GM12864 (cell line): ENCODE results near the gene IGF2BP3.

Experiments
- DNase-seq: peaks from one replicate; pipeline ENCODE4 v3.0.0-alpha.2; 2011; ENCODE audit warnings: low read depth
- H3K4me3 ChIP-seq: 2 replicates; pipeline ENCODE4 v1.5.1; 2011; ENCODE audit warnings: mild to moderate bottlenecking, low read depth, low read length, control low read depth
- TF ChIP-seq, protein P1 (sequence below): IDR thresholded peaks from 2 replicates; pipeline ENCODE4 v1.5.1; 2011; ENCODE audit warnings: low read depth, mild to moderate bottlenecking, moderate library complexity, low read length, control low read depth, inconsistent platforms; ENCODE audit errors: missing control alignments

IGF2BP3 gene

GRCh38 chr7:23272275-23272674, 198.0 kb downstream of the IGF2BP3 start:
- H3K4me3 ChIP-seq, result no peak overlapping the region
- no peak for DNase-seq
- TF ChIP-seq, protein P1, sequence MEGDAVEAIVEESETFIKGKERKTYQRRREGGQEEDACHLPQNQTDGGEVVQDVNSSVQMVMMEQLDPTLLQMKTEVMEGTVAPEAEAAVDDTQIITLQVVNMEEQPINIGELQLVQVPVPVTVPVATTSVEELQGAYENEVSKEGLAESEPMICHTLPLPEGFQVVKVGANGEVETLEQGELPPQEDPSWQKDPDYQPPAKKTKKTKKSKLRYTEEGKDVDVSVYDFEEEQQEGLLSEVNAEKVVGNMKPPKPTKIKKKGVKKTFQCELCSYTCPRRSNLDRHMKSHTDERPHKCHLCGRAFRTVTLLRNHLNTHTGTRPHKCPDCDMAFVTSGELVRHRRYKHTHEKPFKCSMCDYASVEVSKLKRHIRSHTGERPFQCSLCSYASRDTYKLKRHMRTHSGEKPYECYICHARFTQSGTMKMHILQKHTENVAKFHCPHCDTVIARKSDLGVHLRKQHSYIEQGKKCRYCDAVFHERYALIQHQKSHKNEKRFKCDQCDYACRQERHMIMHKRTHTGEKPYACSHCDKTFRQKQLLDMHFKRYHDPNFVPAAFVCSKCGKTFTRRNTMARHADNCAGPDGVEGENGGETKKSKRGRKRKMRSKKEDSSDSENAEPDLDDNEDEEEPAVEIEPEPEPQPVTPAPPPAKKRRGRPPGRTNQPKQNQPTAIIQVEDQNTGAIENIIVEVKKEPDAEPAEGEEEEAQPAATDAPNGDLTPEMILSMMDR, result no peak

GRCh38 chr7:23268746-23269145, 201.5 kb downstream of the IGF2BP3 start:
- DNase-seq, result no peak
- H3K4me3 ChIP-seq, result no peak overlapping the region
- TF ChIP-seq, protein P1, result no peak

DNA sequence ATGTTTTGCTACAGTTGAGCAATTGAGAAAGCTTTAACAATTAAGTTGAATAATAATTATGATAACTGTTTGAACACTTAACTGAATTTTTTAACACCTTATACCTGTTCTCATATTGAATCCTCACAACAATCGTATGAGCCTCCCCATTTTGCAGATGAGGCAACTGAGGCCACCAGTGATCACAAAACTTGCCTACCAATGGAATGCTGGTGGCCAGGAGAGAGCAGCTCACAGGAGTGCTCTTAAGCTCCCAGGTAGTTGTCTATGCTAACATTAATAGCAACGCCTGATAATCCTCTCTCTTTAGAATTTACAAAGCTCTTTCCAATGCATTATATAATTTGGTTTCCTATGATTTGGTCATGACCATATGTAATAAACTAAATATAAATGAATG, 202.1 kb downstream of the IGF2BP3 start:
- H3K4me3 ChIP-seq, result no peak overlapping the region
- no peak for DNase-seq
- TF ChIP-seq, protein P1, result no peak

GRCh38 chr7:23267357-23267756, 202.9 kb downstream of the IGF2BP3 start:
- TF ChIP-seq, protein P1, result no peak
- no peak for DNase-seq
- H3K4me3 ChIP-seq, result no peak overlapping the region

- no peak for DNase-seq
- TF ChIP-seq, protein P1, result no peak
These were observed 203.4 kb downstream of the IGF2BP3 start for GRCh38 chr7:23266918-23267317.

DNA sequence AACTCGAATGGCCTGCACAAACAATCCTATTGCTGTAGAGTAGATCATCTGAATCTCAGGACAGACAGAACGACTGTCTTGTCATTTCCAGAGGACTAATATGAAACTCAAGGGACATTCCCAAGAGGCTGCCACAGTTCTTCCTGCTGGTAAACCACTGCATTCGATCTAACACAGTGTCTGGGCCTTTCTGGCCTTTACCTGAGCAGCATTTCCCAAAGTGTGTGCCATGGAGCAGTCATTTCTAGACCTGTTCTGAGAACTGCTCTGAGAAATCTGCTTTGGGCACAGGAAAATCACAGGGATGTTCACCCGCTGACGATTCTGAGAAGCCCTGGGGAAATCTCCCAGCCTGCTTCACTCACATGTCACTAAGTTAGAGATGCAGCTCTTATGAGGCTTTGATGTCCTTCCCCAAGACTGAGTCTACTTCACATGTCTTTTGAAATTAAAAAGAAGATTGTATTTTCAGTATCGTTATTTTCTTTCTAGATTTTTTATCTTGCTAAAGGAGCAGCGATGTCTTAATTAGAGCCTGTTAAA, 205.3 kb downstream of the IGF2BP3 start:
- peak; percentile 5 for DNase-seq
- TF ChIP-seq, protein P1, result no peak
- no peak overlapping the region for H3K4me3 ChIP-seq

More at GRCh38 chr7:23266918-23267317, 203.4 kb downstream of the IGF2BP3 start:
- no peak overlapping the region for H3K4me3 ChIP-seq

DNA sequence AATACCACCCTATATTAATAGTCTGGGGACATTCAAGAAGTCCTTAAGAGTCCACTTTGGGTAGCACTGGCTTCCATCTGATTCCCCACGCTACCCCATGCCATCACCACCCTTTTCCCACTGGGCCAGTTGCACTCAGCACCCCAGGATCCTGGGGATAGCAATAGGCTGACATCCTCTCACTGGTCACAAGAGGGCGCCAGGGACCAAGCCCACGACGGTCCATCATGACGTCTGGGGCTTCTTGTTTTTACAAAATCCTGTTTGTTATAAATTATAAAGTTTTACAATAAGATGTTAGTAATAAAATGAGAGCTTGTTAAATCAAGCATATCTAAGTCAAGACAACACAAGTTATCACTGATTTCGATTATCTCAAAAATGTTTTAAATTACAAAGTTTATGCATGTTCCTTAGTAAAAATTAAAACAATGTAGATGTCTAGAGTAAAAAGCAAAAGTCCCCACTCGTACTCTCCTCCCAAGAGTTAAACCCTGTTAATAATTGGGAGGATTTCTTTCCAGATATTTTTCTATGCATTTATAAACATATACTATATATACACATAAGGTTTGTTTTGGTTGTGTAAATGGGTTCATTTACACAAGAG, 208.3 kb downstream of the IGF2BP3 start:
- peak; percentile 24 for DNase-seq
- no peak overlapping the region for H3K4me3 ChIP-seq
- TF ChIP-seq, protein P1, result peak; percentile 82
